Naive thymus-derived CD4-positive, alpha-beta T cell (primary cell): ENCODE results near the gene S100A6. TPM values are rescaled to one million over a fixed set of nuclear protein-coding genes. Genes with fewer than 3 reads are reported as not detected.
A peak's percentile ranks its signal among the peaks of the same experiment; 100 is the strongest.

Experiments
- ATAC-seq: fragments of 150-1000 bp; cut with Tn5 transposase; 2 replicates; pipeline ENCODE4 v1.10.0; 2021; ENCODE audit warnings: mild to moderate bottlenecking, moderate library complexity
- CTCF ChIA-PET: fragments of 350-600 bp; sonication (Branson Sonifier 250); formaldehyde crosslinking; loops from one replicate; lab custom pipeline; 2021; ENCODE audit warnings: antibody characterized with exemption; lab: Charles Lee
- POLR2A ChIA-PET: fragments of 350-600 bp; sonication (Branson Sonifier 250); formaldehyde crosslinking; loops from one replicate; lab custom pipeline; 2021; ENCODE audit warnings: antibody characterized with exemption, inconsistent platforms; lab: Charles Lee
- DNase-seq, 9 donors: peaks; one replicate each; pipeline versions ENCODE4 v3.0.0 to v3.0.0-alpha.2; 2020 to 2022; ENCODE audit warnings: mixed read lengths in 1 of 9
- H3K27ac ChIP-seq: one replicate; pipeline ENCODE4 v1.7.0; 2013; ENCODE audit warnings: mild to moderate bottlenecking, low read depth, low read length, moderate library complexity
- H3K27me3 ChIP-seq, 2 donors: one replicate each; pipeline ENCODE4 v1.7.0; 2013; ENCODE audit warnings: low read length in 2 of 2, mild to moderate bottlenecking in 2 of 2, moderate library complexity in 2 of 2; ENCODE audit not compliant: control insufficient read depth in 2 of 2, insufficient read depth in 2 of 2
- H3K36me3 ChIP-seq, 3 experiments: 1 replicate in 2 of 3; 2 replicates in 1 of 3; pipeline ENCODE4 v1.7.0; 2013; ENCODE audit warnings: low read length in 3 of 3, mild to moderate bottlenecking in 3 of 3, moderate library complexity in 1 of 3; ENCODE audit not compliant: insufficient read depth in 3 of 3, control insufficient read depth in 2 of 3
- H3K4me1 ChIP-seq, 2 donors: one replicate each; pipeline ENCODE4 v1.7.0; 2013; ENCODE audit warnings: low read length in 2 of 2, mild to moderate bottlenecking in 2 of 2, moderate library complexity in 1 of 2; ENCODE audit not compliant: control insufficient read depth in 2 of 2, insufficient read depth in 2 of 2
- H3K4me3 ChIP-seq: 2 replicates; pipeline ENCODE4 v1.7.0; 2013; ENCODE audit warnings: mild to moderate bottlenecking, low read length
- H3K9me3 ChIP-seq, 3 experiments: 1 replicate in 2 of 3; 2 replicates in 1 of 3; pipeline ENCODE4 v1.7.0; 2013; ENCODE audit warnings: low read length in 3 of 3; ENCODE audit not compliant: control insufficient read depth in 2 of 3
- H3K27ac Mint-ChIP-seq, 9 donors: one replicate each; pipeline ENCODE4 v1.8.0; 2020 to 2022; ENCODE audit warnings: mixed read lengths in 9 of 9, mild to moderate bottlenecking in 8 of 9, moderate library complexity in 5 of 9, inconsistent platforms in 2 of 9
- H3K27me3 Mint-ChIP-seq, 5 donors: one replicate each; pipeline ENCODE4 v1.8.0; 2021 to 2022; ENCODE audit warnings: mixed read lengths in 5 of 5, mild to moderate bottlenecking in 1 of 5
- H3K36me3 Mint-ChIP-seq, 5 donors: one replicate each; pipeline ENCODE4 v1.8.0; 2020 to 2022; ENCODE audit warnings: mixed read lengths in 5 of 5, mild to moderate bottlenecking in 3 of 5, inconsistent platforms in 1 of 5
- H3K4me1 Mint-ChIP-seq, 7 donors: one replicate each; pipeline ENCODE4 v1.8.0; 2020 to 2022; ENCODE audit warnings: mixed read lengths in 7 of 7, mild to moderate bottlenecking in 3 of 7, inconsistent platforms in 1 of 7
- H3K4me3 Mint-ChIP-seq, 10 donors: one replicate each; pipeline ENCODE4 v1.8.0; 2020 to 2022; ENCODE audit warnings: mild to moderate bottlenecking in 10 of 10, mixed read lengths in 10 of 10, moderate library complexity in 6 of 10, inconsistent platforms in 2 of 10
- H3K9me3 Mint-ChIP-seq, 11 donors: one replicate each; pipeline ENCODE4 v1.8.0; 2020 to 2022; ENCODE audit warnings: mixed read lengths in 11 of 11, mild to moderate bottlenecking in 4 of 11, inconsistent platforms in 1 of 11, moderate library complexity in 1 of 11
- intact Hi-C, 2 donors: fragments of 100-400 bp; cut with micrococcal nuclease; formaldehyde crosslinking; loops; one replicate each; pipeline ENCODE4 v1.15.1; 2023
- polyA plus RNA-seq, 2 donors: library from polyadenylated mRNA; unstranded; fragments of 300-500 nt; fragmentation: Illumina TruSeq; gene quantifications; one replicate each; pipeline ENCODE4 v1.2.3, GENCODE V29; 2021
- total RNA-seq, 6 experiments: library from RNA in 5 of 6; stranded (reverse) in 5 of 6; gene quantifications; 1 replicate in 5 of 6; 2 replicates in 1 of 6; pipeline ENCODE4 v1.2.3 and lab custom pipeline; 2021 to 2026

The S100A6 gene
- total and polyA plus RNA-seq, 7 experiments from 2014 or later, result 178 to 568 (median 424) TPM

- Histone ChIP-seq H3K27me3 (no peaks in the 10 kb centered on the region), H3K36me3 (peaks cover 0 to 15% (median 11%) of the 10 kb centered on the region in 3 experiments), H3K27ac (peak overlapping the region; percentile 79), H3K4me1 (peaks cover 66 to 79% of the 10 kb centered on the region in 2 donors), H3K9me3 (no peaks in the 10 kb centered on the region), H3K4me3 (no peak overlapping the region)
- Mint-ChIP-seq H3K4me1 (peaks cover 67 to 92% (median 85%) of the 10 kb centered on the region in 7 donors), H3K27me3 (no peaks in the 10 kb centered on the region), H3K36me3 (peaks cover 8 to 44% (median 15%) of the 10 kb centered on the region in 5 donors), H3K9me3 (no peaks in the 10 kb centered on the region), H3K27ac (peak overlapping the region; percentile 90 to 99 (median 97)), H3K4me3 (peak overlapping the region; percentile 61 to 97 (median 82))
- ChIA-PET CTCF (interaction anchor here (0.5 to 4.1 kb wide), 7 partner anchors 8 to 304 kb away, joined by 3 to 27 read pairs (median 4); no protein-coding TSS in a partner anchor), POLR2A (interaction anchor here (0.5 to 9.5 kb wide), 3 partner anchors 8 to 22 kb away, joined by 3 to 268 read pairs (median 5); partner anchors contain the start of gene S100A6)
- DNase-seq (no peak), ATAC-seq (no peak)
- intact Hi-C loops, result no loop called here
Measured at GRCh38 chr1:153541641-153542590, 6.1 kb upstream of the S100A6 start.

DNA sequence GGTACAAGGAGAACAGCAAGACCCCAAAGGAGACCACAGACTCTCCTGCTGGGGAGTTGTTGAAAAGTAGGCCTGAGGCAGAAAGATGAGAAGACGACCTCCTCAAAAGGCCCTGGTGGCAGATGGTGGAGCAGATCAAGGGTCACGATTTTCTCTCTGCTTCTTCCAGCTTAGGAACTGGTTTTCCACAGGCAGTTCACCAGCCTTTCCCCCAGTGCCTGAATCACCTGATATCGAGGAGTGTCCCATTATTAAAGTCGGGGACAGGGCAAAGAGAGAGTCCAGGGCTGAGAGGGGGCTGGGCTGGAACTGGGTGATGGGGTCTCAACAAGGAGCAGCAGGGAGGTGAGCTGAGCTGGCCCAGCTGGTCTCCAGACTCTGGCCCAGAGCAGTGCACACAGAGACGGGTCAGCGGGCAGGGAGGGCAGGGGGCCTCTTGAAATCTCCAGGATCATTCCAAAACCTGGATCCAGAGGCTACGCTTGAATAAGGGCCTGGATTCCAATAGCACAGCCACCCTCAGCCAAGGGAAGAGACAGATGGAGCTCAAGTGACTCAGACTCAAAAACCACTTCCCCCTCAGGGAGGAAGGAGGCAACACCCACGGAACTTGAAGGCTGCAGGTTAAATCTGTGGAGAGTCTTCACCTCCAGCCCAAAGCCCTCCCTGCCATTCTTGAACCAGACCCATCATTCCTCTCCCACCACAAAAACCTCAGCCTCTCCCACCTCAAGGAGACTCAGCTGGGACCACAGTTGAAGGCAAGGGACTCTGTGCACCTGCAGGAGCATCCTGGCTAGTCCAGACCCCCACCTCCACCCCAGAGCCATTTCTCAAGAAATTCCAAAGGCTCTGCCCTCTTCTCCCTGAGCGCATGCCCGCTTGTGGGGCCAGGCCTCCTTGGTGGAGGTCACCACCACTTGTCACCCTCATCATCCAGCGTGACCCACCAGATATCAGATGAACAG, 4.9 kb upstream of the S100A6 start, which contains the start of gene S100A5:
Gene S100A5, minus strand, starts transcription at position 541 of the 968 bp plus-strand sequence. CDS start 743 bp downstream, outside the sequence.
- ATAC-seq (peak; percentile 29), DNase-seq (peak in 8 of 9 donors; percentile 49 to 63 (median 58))
- H3K4me1 ChIP-seq, result peaks cover 70 to 74% of the 10 kb centered on the region in 2 donors
- H3K4me1 Mint-ChIP-seq, result peaks cover 65 to 89% (median 85%) of the 10 kb centered on the region in 7 donors
- intact Hi-C loops, result no loop called here
- H3K36me3 ChIP-seq, result peaks cover 0 to 15% (median 12%) of the 10 kb centered on the region in 3 experiments
- H3K27me3 Mint-ChIP-seq, result no peaks in the 10 kb centered on the region
- H3K9me3 ChIP-seq, result no peaks in the 10 kb centered on the region
- H3K4me3 ChIP-seq, result peak within 1 kb of the TSS; percentile 32
- peak within 1 kb of the TSS; percentile 90 to 99 (median 97) for H3K27ac Mint-ChIP-seq
- no peaks in the 10 kb centered on the region for H3K9me3 Mint-ChIP-seq
- POLR2A ChIA-PET, result interaction anchor here (0.9 to 9.5 kb wide), 13 partner anchors 6 to 450 kb away, joined by 3 to 268 read pairs (median 4); partner anchors contain the start of genes CHTOP, RPS27 and S100A6
- peaks cover 8 to 47% (median 15%) of the 10 kb centered on the region in 5 donors for H3K36me3 Mint-ChIP-seq
- H3K27me3 ChIP-seq, result no peaks in the 10 kb centered on the region
- H3K27ac ChIP-seq, result peak within 1 kb of the TSS; percentile 79
- H3K4me3 Mint-ChIP-seq, result peak within 1 kb of the TSS; percentile 61 to 97 (median 79)
- CTCF ChIA-PET, result interaction anchor here (0.5 to 3.8 kb wide), 8 partner anchors 7 to 242 kb away, joined by 3 to 14 read pairs (median 4); no protein-coding TSS in a partner anchor

GRCh38 chr1:153539395-153540093, 3.8 kb upstream of the S100A6 start:
- no peak overlapping the region for H3K4me3 ChIP-seq
- peaks cover 62 to 88% (median 83%) of the 10 kb centered on the region in 7 donors for H3K4me1 Mint-ChIP-seq
- intact Hi-C loops, result loop anchor here (5.0 to 10.0 kb wide), 3 partner anchors 118 to 455 kb away; partner anchors contain the start of genes CREB3L4 (in 1 of the 2), RPS27 (in 1 of the 2), SLC39A1 (in 1 of the 2) and SNAPIN (in 1 of the 2)
- peak overlapping the region; percentile 61 to 97 (median 79) for H3K4me3 Mint-ChIP-seq
- peaks cover 0 to 15% (median 14%) of the 10 kb centered on the region in 3 experiments for H3K36me3 ChIP-seq
- H3K4me1 ChIP-seq, result peaks cover 72% of the 10 kb centered on the region in 2 donors
- no peaks in the 10 kb centered on the region for H3K27me3 ChIP-seq
- DNase-seq, result no peak
- H3K9me3 Mint-ChIP-seq, result no peaks in the 10 kb centered on the region
- H3K9me3 ChIP-seq, result no peaks in the 10 kb centered on the region
- peak overlapping the region; percentile 79 for H3K27ac ChIP-seq
- H3K27me3 Mint-ChIP-seq, result no peaks in the 10 kb centered on the region
- H3K36me3 Mint-ChIP-seq, result peaks cover 8 to 43% (median 17%) of the 10 kb centered on the region in 5 donors
- H3K27ac Mint-ChIP-seq, result peak overlapping the region; percentile 90 to 99 (median 97)
- ChIA-PET POLR2A (interaction anchor here (1.1 to 9.5 kb wide), 8 partner anchors 5 to 451 kb away, joined by 3 to 268 read pairs (median 10); partner anchors contain the start of genes CHTOP, RPS27 and S100A6), CTCF (interaction anchor here (0.6 to 3.8 kb wide), 6 partner anchors 7 to 243 kb away, joined by 3 to 14 read pairs (median 6); no protein-coding TSS in a partner anchor)
- no peak for ATAC-seq

DNA sequence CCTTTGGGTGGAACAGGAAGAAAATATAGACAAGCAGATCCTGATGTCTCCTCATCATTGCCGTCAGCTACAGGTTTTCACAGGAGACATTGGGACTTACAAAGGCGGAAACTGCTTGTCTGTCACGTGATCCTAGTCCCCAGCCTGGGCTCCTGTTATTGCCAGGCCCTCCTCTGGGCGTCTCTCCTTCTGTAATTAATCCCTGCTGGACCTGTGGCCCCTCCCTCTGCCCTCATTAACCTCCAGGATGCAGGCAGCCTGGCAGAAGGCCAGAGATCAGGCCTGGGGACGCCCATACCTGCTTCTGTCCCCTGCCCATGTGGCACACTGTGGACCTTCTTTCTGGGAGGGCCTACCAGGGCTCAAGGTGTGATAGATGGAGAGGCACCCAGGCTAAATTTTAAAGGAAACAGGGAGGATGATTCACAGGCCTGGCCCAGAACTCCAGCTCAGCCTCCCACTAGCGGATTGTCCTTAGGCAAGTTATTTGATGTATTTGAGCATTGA, 2.6 kb upstream of the S100A6 start:
- no peaks in the 10 kb centered on the region for H3K9me3 Mint-ChIP-seq
- no peaks in the 10 kb centered on the region for H3K27me3 ChIP-seq
- no peaks in the 10 kb centered on the region for H3K27me3 Mint-ChIP-seq
- H3K4me1 Mint-ChIP-seq, result peaks cover 64 to 88% (median 83%) of the 10 kb centered on the region in 7 donors
- H3K36me3 ChIP-seq, result peaks cover 0 to 9% (median 5%) of the 10 kb centered on the region in 3 experiments
- H3K9me3 ChIP-seq, result no peaks in the 10 kb centered on the region
- H3K36me3 Mint-ChIP-seq, result peaks cover 5 to 42% (median 11%) of the 10 kb centered on the region in 5 donors
- ATAC-seq, result no peak
- intact Hi-C loops, result loop anchor here (5.0 to 10.0 kb wide), 3 partner anchors 119 to 456 kb away; partner anchors contain the start of genes CREB3L4 (in 1 of the 2), RPS27 (in 1 of the 2), SLC39A1 (in 1 of the 2) and SNAPIN (in 1 of the 2)
- H3K4me3 Mint-ChIP-seq, result peak overlapping the region in 7 of 10 donors; percentile 4 to 45 (median 16)
- H3K27ac ChIP-seq, result no peak overlapping the region
- H3K4me3 ChIP-seq, result no peak overlapping the region
- ChIA-PET CTCF (interaction anchor here (0.6 to 3.8 kb wide), 2 partner anchors 30 to 229 kb away, joined by 3 to 14 read pairs; no protein-coding TSS in a partner anchor), POLR2A (interaction anchor here (0.6 to 0.7 kb wide), 2 partner anchors 28 to 95 kb away, joined by 3 read pairs; partner anchors contain the start of gene CHTOP)
- no peak for DNase-seq
- peak overlapping the region in 8 of 9 donors; percentile 8 to 99 (median 96) for H3K27ac Mint-ChIP-seq
- peaks cover 71 to 72% of the 10 kb centered on the region in 2 donors for H3K4me1 ChIP-seq

GRCh38 chr1:153537376-153537730, 1.6 kb upstream of the S100A6 start:
- Histone ChIP-seq H3K27me3 (no peaks in the 10 kb centered on the region), H3K36me3 (peaks cover 0 to 3% (median 0%) of the 10 kb centered on the region in 3 experiments), H3K27ac (peak overlapping the region; percentile 98), H3K9me3 (no peaks in the 10 kb centered on the region), H3K4me3 (no peak overlapping the region), H3K4me1 (peaks cover 71 to 72% of the 10 kb centered on the region in 2 donors)
- ChIA-PET POLR2A (interaction anchor here (0.8 to 7.3 kb wide), 2 partner anchors 7 to 23 kb away, joined by 3 to 268 read pairs; partner anchors contain the start of genes S100A4 and S100A5), CTCF (no interaction called here)
- peaks cover 64 to 88% (median 83%) of the 10 kb centered on the region in 7 donors for H3K4me1 Mint-ChIP-seq
- no peak for DNase-seq
- no peaks in the 10 kb centered on the region for H3K27me3 Mint-ChIP-seq
- peak overlapping the region in 8 of 10 donors; percentile 21 to 96 (median 61) for H3K4me3 Mint-ChIP-seq
- no peak for ATAC-seq
- H3K36me3 Mint-ChIP-seq, result peaks cover 0 to 35% (median 4%) of the 10 kb centered on the region in 5 donors
- H3K9me3 Mint-ChIP-seq, result no peaks in the 10 kb centered on the region
- H3K27ac Mint-ChIP-seq, result peak overlapping the region in 8 of 9 donors; percentile 94 to 99 (median 98)
- intact Hi-C loops, result loop anchor here (5.0 to 10.0 kb wide), 3 partner anchors 120 to 457 kb away; partner anchors contain the start of genes CREB3L4 (in 1 of the 2), RPS27 (in 1 of the 2), SLC39A1 (in 1 of the 2) and SNAPIN (in 1 of the 2)
